Spinal cord (tissue), 10 donors: Measurements from ENCODE around the gene ADAM11. TPM values are rescaled to one million over a fixed set of nuclear protein-coding genes. Genes with fewer than 3 reads are reported as not detected.

Experiments used
- DNase-seq, 6 donors: peaks; one replicate each; pipeline versions ENCODE4 v3.0.0 to v3.0.0-alpha.2; 2013 to 2015; ENCODE audit warnings: low spot score in 6 of 6, low read depth in 4 of 6
- H3K27ac ChIP-seq: one replicate; pipeline ENCODE4 v1.5.1; 2013; ENCODE audit warnings: low read depth, low read length, control low read depth
- H3K27me3 ChIP-seq: one replicate; pipeline ENCODE4 v1.6.1; 2013; ENCODE audit warnings: low read length; ENCODE audit not compliant: control insufficient read depth, insufficient read depth
- H3K36me3 ChIP-seq: one replicate; pipeline ENCODE4 v1.6.1; 2013; ENCODE audit warnings: low read length; ENCODE audit not compliant: control insufficient read depth, insufficient read depth
- H3K4me1 ChIP-seq: one replicate; pipeline ENCODE4 v1.6.1; 2013; ENCODE audit warnings: low read length; ENCODE audit not compliant: control insufficient read depth, insufficient read depth
- H3K4me3 ChIP-seq: one replicate; pipeline ENCODE4 v1.5.1; 2013; ENCODE audit warnings: low read depth, low read length, control low read depth
- H3K9me3 ChIP-seq: one replicate; pipeline ENCODE4 v1.6.1; 2013; ENCODE audit warnings: low read length; ENCODE audit not compliant: control insufficient read depth, insufficient read depth
- WGBS: methylation state at CpG from one replicate; pipeline ENCODE4 v1.1.5; 2013; ENCODE audit warnings: missing lambda C conversion rate; ENCODE audit not compliant: insufficient coverage; 5-methylcytosine and 5-hydroxymethylcytosine counted together
- polyA plus RNA-seq, 2 donors: library from polyadenylated mRNA; unstranded; fragments of 120-200 nt; gene quantifications; one replicate each; pipeline ENCODE4 v1.2.1, GENCODE V29; 2013; ENCODE audit not compliant: insufficient read length in 2 of 2
- total RNA-seq, 2 donors: library from RNA; depleted of rRNA in 1 of 2; stranded (reverse); fragments of 120-200 nt in 1 of 2; fragments of >200 nt in 1 of 2; gene quantifications; one replicate each; pipeline versions ENCODE4 v1.2.3 to v1.2.4, GENCODE V29; 2013 to 2014
- donor health status: healthy.

ADAM11 gene
- total and polyA plus RNA-seq, 4 donors, result 9.1 to 26.7 (median 18.5) TPM

GRCh38 chr17:44765965-44766364, 7.2 kb downstream of the ADAM11 start:
- no peak for DNase-seq
- Histone ChIP-seq H3K9me3 (no peaks in the 10 kb centered on the region), H3K4me3 (no peak overlapping the region), H3K27me3 (no peaks in the 10 kb centered on the region), H3K4me1 (peaks cover 5% of the 10 kb centered on the region), H3K27ac (no peak overlapping the region), H3K36me3 (peaks cover 19% of the 10 kb centered on the region)
- 77% methylated on average over 6 of the region's 11 CpGs for WGBS

- DNase-seq, result no peak
- WGBS, result 41% methylated on average over 7 of the region's 8 CpGs
These were observed 7.7 kb downstream of the ADAM11 start for GRCh38 chr17:44766409-44767038.

GRCh38 chr17:44767493-44767892, 8.7 kb downstream of the ADAM11 start:
- Histone ChIP-seq H3K27me3 (no peaks in the 10 kb centered on the region), H3K4me3 (no peak overlapping the region), H3K27ac (no peak overlapping the region), H3K36me3 (peaks cover 31% of the 10 kb centered on the region), H3K9me3 (no peaks in the 10 kb centered on the region), H3K4me1 (peaks cover 3% of the 10 kb centered on the region)
- DNase-seq, result no peak
- WGBS, result 67% methylated on average over 1 of the region's 4 CpGs

More at GRCh38 chr17:44766409-44767038, 7.7 kb downstream of the ADAM11 start:
- Histone ChIP-seq H3K27ac (no peak overlapping the region), H3K27me3 (no peaks in the 10 kb centered on the region), H3K36me3 (peaks cover 23% of the 10 kb centered on the region), H3K9me3 (no peaks in the 10 kb centered on the region), H3K4me1 (no peaks in the 10 kb centered on the region), H3K4me3 (no peak overlapping the region)

- DNase-seq, result no peak
- no peaks in the 10 kb centered on the region for H3K27me3 ChIP-seq
- H3K4me1 ChIP-seq, result peaks cover 4% of the 10 kb centered on the region
- no peak overlapping the region for H3K4me3 ChIP-seq
- 90% methylated on average over 8 of the region's 11 CpGs for WGBS
- no peak overlapping the region for H3K27ac ChIP-seq
- peaks cover 40% of the 10 kb centered on the region for H3K36me3 ChIP-seq
- H3K9me3 ChIP-seq, result no peaks in the 10 kb centered on the region
These were observed 9.8 kb downstream of the ADAM11 start for GRCh38 chr17:44768505-44769142.

- Histone ChIP-seq H3K9me3 (no peaks in the 10 kb centered on the region), H3K36me3 (peaks cover 41% of the 10 kb centered on the region), H3K4me1 (peaks cover 5% of the 10 kb centered on the region), H3K27me3 (no peaks in the 10 kb centered on the region), H3K27ac (no peak overlapping the region), H3K4me3 (no peak overlapping the region)
- 94% methylated on average over 3 of the region's 6 CpGs for WGBS
- DNase-seq, result no peak
These were observed 10.4 kb downstream of the ADAM11 start for GRCh38 chr17:44769230-44769629.

GRCh38 chr17:44769647-44770084, 10.9 kb downstream of the ADAM11 start:
- no peaks in the 10 kb centered on the region for H3K27me3 ChIP-seq
- H3K36me3 ChIP-seq, result peaks cover 42% of the 10 kb centered on the region
- WGBS, result 87% methylated on average over 5 of the region's 15 CpGs
- peaks cover 9% of the 10 kb centered on the region for H3K4me1 ChIP-seq
- no peak for DNase-seq
- H3K27ac ChIP-seq, result no peak overlapping the region
- no peaks in the 10 kb centered on the region for H3K9me3 ChIP-seq
- H3K4me3 ChIP-seq, result no peak overlapping the region

GRCh38 chr17:44770166-44770925, 11.6 kb downstream of the ADAM11 start:
- Histone ChIP-seq H3K4me1 (peaks cover 16% of the 10 kb centered on the region), H3K4me3 (no peak overlapping the region), H3K36me3 (peaks cover 42% of the 10 kb centered on the region), H3K27ac (no peak overlapping the region), H3K27me3 (no peaks in the 10 kb centered on the region), H3K9me3 (no peaks in the 10 kb centered on the region)
- DNase-seq, result no peak
- WGBS, result 77% methylated on average over 5 of the region's 11 CpGs

GRCh38 chr17:44772308-44773045, 13.7 kb downstream of the ADAM11 start:
- Histone ChIP-seq H3K4me3 (no peak overlapping the region), H3K9me3 (no peaks in the 10 kb centered on the region), H3K27ac (no peak overlapping the region), H3K27me3 (no peaks in the 10 kb centered on the region), H3K36me3 (peaks cover 48% of the 10 kb centered on the region), H3K4me1 (peaks cover 26% of the 10 kb centered on the region)
- 51% methylated on average over 19 of the region's 21 CpGs for WGBS
- no peak for DNase-seq

- H3K36me3 ChIP-seq, result peaks cover 51% of the 10 kb centered on the region
- 42% methylated on average over 6 of the region's 6 CpGs for WGBS
- DNase-seq, result no peak
- peaks cover 26% of the 10 kb centered on the region for H3K4me1 ChIP-seq
- H3K9me3 ChIP-seq, result no peaks in the 10 kb centered on the region
- no peak overlapping the region for H3K4me3 ChIP-seq
- no peak overlapping the region for H3K27ac ChIP-seq
- no peaks in the 10 kb centered on the region for H3K27me3 ChIP-seq
These were observed 14.4 kb downstream of the ADAM11 start for GRCh38 chr17:44773140-44773539.
